ENCODE results near the gene WEE1. TPM values are rescaled to one million over a fixed set of nuclear protein-coding genes. Genes with fewer than 3 reads are reported as not detected.

The WEE1 gene
- polyA plus RNA-seq (8.4 and 16.0 TPM in 2 replicates), polyA minus RNA-seq (10.2 and 11.0 TPM in 2 replicates)

DNA sequence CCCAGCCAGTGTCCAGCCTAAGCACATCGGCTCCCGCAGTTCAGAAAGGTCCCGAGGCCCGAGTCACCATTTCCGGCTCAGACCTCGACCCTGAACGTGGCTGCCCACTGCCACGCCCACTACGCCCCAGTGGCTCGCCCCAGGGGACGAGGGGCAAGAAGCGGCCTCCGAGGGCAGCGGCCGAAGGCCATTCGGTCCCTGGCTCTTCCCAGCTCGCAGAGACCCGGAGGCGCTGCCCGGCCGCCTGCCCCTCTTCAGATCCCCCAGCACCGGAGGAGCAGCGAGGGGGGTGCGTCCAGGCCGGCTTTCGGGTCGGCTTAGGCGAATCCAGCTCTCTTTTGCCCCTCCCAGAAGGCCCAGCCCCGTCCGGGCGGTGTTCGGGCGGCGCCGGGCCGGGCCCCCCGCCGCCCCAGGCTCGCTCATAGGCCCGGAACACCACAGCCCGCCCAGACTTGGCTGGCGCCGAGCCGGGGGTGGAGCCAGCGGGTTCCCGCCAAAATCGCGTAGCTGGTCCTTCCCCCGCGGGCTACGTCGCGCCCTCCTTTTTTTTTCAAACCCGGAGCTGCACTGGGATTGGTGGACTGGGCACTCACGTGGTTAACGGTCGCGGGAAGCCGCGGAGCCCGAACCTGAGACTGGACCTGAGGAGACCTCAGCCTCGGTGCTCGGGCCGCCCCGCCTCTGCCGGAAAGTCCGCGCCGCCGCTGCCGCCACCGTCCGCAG lies at the start of gene WEE1:
Gene WEE1 (plus strand): TSS at position 619 of the 723 bp plus-strand sequence. CDS start 264 bp downstream, outside the sequence.
- H3K9me2 ChIP-seq (ENCODE audit: insufficient read depth, low read length) = no peaks in the 10 kb centered on the region

DNA sequence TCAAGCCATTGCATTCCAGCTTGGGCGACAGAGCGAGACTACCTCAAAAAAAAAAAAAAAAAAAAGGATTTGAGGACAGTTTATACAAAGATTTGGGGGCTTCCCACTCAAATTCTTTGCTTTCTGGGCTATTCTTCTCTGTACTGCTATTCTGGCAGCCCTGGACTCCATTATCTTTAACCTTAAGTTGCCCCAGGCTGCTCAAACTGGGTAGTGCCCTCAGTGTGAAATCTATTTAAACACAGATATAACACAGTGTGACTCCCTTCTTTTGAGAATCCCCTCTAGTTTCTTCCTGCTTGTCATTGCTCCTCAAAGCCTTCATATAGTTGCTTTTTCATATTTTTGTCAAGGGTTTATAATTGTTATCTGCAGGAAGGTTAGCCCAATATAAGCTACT lies 49.5 kb upstream of the WEE1 start:
- Histone ChIP-seq H2AFZ (ENCODE audit: low read depth, low read length) (no peak overlapping the region), H3K36me3 (ENCODE audit: insufficient read depth, low read length) (no peaks in the 10 kb centered on the region), H3K9me2 (ENCODE audit: insufficient read depth, low read length) (no peaks in the 10 kb centered on the region), H3K9ac (ENCODE audit: low read length) (no peak overlapping the region), H3K4me2 (ENCODE audit: low read length) (no peak overlapping the region), H3F3A (ENCODE audit: insufficient read depth, low read length, poor library complexity, severe bottlenecking) (no peaks in the 10 kb centered on the region), H3K79me2 (replicated peaks; ENCODE audit: insufficient read depth, low read length) (no peaks in the 10 kb centered on the region), H4K20me1 (ENCODE audit: insufficient read depth) (no peaks in the 10 kb centered on the region), H3K27ac (ENCODE audit: low read length) (no peak overlapping the region), H3K27me3 (ENCODE audit: insufficient read depth, low read depth, low read length) (no peaks in the 10 kb centered on the region), H3K9me3 (ENCODE audit: low read length) (no peaks in the 10 kb centered on the region), H3K4me3 (ENCODE audit: low read length) (no peak overlapping the region)
- TF ChIP-seq, protein P1, sequence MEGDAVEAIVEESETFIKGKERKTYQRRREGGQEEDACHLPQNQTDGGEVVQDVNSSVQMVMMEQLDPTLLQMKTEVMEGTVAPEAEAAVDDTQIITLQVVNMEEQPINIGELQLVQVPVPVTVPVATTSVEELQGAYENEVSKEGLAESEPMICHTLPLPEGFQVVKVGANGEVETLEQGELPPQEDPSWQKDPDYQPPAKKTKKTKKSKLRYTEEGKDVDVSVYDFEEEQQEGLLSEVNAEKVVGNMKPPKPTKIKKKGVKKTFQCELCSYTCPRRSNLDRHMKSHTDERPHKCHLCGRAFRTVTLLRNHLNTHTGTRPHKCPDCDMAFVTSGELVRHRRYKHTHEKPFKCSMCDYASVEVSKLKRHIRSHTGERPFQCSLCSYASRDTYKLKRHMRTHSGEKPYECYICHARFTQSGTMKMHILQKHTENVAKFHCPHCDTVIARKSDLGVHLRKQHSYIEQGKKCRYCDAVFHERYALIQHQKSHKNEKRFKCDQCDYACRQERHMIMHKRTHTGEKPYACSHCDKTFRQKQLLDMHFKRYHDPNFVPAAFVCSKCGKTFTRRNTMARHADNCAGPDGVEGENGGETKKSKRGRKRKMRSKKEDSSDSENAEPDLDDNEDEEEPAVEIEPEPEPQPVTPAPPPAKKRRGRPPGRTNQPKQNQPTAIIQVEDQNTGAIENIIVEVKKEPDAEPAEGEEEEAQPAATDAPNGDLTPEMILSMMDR (IDR thresholded peaks at IDR 0.05; ENCODE audit: poor library complexity, severe bottlenecking) = no peak
- TF ChIP-seq SMC3 (conservative IDR thresholded peaks at IDR 0.05; ENCODE audit: poor library complexity) = no peak
- TF ChIP-seq MXI1 (conservative IDR thresholded peaks at IDR 0.05; ENCODE audit: poor library complexity, severe bottlenecking) = no peak
- no peak for TF ChIP-seq TAF1 (IDR thresholded peaks at IDR 0.05; ENCODE audit: low read depth)
- TF ChIP-seq, protein P2, sequence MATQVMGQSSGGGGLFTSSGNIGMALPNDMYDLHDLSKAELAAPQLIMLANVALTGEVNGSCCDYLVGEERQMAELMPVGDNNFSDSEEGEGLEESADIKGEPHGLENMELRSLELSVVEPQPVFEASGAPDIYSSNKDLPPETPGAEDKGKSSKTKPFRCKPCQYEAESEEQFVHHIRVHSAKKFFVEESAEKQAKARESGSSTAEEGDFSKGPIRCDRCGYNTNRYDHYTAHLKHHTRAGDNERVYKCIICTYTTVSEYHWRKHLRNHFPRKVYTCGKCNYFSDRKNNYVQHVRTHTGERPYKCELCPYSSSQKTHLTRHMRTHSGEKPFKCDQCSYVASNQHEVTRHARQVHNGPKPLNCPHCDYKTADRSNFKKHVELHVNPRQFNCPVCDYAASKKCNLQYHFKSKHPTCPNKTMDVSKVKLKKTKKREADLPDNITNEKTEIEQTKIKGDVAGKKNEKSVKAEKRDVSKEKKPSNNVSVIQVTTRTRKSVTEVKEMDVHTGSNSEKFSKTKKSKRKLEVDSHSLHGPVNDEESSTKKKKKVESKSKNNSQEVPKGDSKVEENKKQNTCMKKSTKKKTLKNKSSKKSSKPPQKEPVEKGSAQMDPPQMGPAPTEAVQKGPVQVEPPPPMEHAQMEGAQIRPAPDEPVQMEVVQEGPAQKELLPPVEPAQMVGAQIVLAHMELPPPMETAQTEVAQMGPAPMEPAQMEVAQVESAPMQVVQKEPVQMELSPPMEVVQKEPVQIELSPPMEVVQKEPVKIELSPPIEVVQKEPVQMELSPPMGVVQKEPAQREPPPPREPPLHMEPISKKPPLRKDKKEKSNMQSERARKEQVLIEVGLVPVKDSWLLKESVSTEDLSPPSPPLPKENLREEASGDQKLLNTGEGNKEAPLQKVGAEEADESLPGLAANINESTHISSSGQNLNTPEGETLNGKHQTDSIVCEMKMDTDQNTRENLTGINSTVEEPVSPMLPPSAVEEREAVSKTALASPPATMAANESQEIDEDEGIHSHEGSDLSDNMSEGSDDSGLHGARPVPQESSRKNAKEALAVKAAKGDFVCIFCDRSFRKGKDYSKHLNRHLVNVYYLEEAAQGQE (IDR thresholded peaks at IDR 0.05; ENCODE audit: borderline replicate concordance) = no peak
- no peak for TF ChIP-seq EZH2 (IDR thresholded peaks at IDR 0.05; ENCODE audit: borderline replicate concordance, insufficient read depth, low read length, poor library complexity, severe bottlenecking)
- no peak for TF ChIP-seq RAD21 (conservative IDR thresholded peaks at IDR 0.05)
- TF ChIP-seq EP300 (conservative IDR thresholded peaks at IDR 0.05; ENCODE audit: poor library complexity, severe bottlenecking) = no peak
- TF ChIP-seq POLR2AphosphoS5 (IDR thresholded peaks at IDR 0.05) = no peak

More for the DNA sequence above, at the start of gene WEE1:
- no peaks in the 10 kb centered on the region for H3K9me3 ChIP-seq (ENCODE audit: low read length)
- H3K79me2 ChIP-seq (replicated peaks; ENCODE audit: insufficient read depth, low read length) = peaks cover 39% of the 10 kb centered on the region
- H3K27ac ChIP-seq (ENCODE audit: low read length) = no peak within 1 kb of the TSS
- no peaks in the 10 kb centered on the region for H3F3A ChIP-seq (ENCODE audit: insufficient read depth, low read length, poor library complexity, severe bottlenecking)
- no peaks in the 10 kb centered on the region for H3K36me3 ChIP-seq (ENCODE audit: insufficient read depth, low read length)
- peak within 1 kb of the TSS; percentile 80 for H3K4me3 ChIP-seq (ENCODE audit: low read length)
- TF ChIP-seq TAF1 (IDR thresholded peaks at IDR 0.05; ENCODE audit: low read depth) (no peak), MXI1 (conservative IDR thresholded peaks at IDR 0.05; ENCODE audit: poor library complexity, severe bottlenecking) (no peak), EP300 (conservative IDR thresholded peaks at IDR 0.05; ENCODE audit: poor library complexity, severe bottlenecking) (no peak), EZH2 (IDR thresholded peaks at IDR 0.05; ENCODE audit: borderline replicate concordance, insufficient read depth, low read length, poor library complexity, severe bottlenecking) (no peak), RAD21 (conservative IDR thresholded peaks at IDR 0.05) (no peak), SMC3 (conservative IDR thresholded peaks at IDR 0.05; ENCODE audit: poor library complexity) (no peak), POLR2AphosphoS5 (IDR thresholded peaks at IDR 0.05) (no peak)
- TF ChIP-seq, protein P1 (IDR thresholded peaks at IDR 0.05; ENCODE audit: poor library complexity, severe bottlenecking) = no peak
- TF ChIP-seq, protein P2 (IDR thresholded peaks at IDR 0.05; ENCODE audit: borderline replicate concordance) = no peak
- peak within 1 kb of the TSS; percentile 68 for H3K4me2 ChIP-seq (ENCODE audit: low read length)
- H3K9ac ChIP-seq (ENCODE audit: low read length) = peak within 1 kb of the TSS; percentile 61
- no peaks in the 10 kb centered on the region for H3K27me3 ChIP-seq (ENCODE audit: insufficient read depth, low read depth, low read length)
- peak within 1 kb of the TSS; percentile 75 for H2AFZ ChIP-seq (ENCODE audit: low read depth, low read length)
- no peaks in the 10 kb centered on the region for H4K20me1 ChIP-seq (ENCODE audit: insufficient read depth)
